Measurements from ENCODE around the gene MTG2. TPM values are rescaled to one million over a fixed set of nuclear protein-coding genes. Genes with fewer than 3 reads are reported as not detected.

MTG2 gene
- total RNA-seq, 1 donor from 2014 or later: 38.0 TPM

DNA sequence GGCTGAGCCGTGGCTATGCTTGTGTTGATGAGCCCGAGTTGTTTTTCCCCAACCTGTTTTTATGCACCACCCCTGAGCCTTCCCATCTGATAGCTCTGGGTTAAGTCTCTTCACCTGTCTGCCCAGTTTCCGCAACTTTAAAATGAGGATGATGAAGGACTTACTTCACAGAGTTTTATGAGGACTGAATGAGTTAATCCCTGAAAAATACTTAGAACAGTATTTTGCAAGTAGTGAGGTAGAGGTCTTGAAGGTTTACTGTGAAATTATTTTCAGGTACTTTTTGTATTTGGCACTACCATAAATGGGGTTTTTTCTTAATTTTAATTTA lies 3.2 kb downstream of the MTG2 start:
- no peak for DNase-seq (ENCODE audit: low spot score)

DNA sequence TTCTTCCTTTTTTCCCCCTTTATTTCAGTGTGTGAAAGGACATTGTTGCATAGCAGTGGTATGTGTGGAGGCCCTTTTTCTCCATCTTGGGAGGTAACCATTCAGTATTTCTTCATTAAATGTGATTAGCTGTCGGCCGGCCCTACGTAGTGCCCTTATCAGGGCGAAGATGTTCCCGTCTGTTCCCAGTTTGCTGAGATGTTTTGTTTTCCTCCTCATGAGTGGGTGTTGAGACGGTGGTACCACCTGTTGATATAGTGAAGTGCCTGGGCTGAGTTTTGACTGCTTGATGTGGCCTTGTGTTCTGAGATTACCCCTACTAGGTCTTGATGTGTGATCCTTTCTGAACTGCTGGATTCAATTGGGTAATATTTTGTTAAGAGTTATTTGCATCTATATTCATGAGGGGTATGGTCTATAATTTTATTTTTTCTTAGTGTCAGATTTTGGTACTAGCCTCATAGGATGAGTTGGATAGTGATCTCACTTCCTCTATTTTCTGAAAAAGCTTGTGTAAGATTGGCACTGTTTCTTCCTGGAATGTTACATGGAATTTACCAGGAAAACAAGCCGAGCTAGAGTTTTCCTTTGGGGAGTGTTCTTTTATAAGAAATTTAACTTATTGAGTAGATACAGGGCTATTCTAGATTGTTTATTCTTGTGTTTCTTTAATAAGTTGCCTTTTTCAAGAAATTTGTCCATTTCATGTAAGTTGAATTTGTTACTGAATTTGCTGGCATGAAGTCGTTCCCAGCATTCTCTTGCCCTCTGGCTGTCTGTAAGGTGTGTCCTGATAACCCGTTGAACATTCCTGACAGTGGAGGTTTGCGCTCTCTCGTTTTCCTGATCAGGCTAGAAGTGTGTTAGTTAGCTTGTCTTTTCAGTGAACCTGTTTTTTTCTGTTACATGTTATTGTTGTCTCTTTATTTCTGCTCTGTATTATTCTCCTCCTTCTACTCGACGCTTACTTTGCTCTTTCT lies 4.3 kb downstream of the MTG2 start:
- no peak for DNase-seq (ENCODE audit: low spot score)

GRCh38 chr20:62190639-62191411 lies 8.0 kb downstream of the MTG2 start:
- DNase-seq (ENCODE audit: low spot score): no peak

DNA sequence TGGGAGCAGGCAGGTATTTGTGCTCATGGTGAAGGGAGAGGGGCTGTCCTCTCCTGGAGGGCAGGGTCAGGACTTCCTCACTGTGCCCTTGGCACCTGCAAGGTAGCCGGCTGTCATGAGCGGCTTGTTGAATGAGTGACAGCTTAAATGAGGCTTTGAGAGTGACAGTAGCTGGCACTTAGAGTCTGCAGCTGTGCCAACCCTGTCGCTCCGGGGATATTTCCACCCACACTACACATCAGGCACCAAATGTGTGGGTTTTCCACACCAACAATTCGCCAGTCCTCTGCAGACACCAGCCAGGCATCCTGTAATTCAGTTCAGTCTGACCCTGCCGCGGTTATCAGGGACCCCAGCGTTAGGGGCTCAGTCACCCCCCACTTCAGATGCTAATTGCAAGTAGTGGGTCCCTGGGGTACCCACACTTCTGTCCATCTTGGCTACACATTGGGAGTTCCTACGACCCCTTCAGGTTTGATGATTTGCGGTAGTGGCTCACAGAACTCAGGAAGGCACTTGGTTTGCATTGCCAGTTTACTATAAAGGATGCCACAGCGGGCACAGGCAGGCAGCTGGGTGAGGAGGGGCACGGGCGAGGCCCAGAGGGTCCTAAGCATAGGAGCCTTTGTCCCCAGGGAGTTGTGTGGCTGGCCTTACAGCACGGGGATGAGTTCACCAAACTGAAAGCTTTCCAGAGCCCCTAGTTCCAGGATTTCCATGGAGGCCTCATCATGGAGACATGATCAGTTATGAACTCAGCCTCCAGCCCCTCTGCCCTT lies 9.1 kb downstream of the MTG2 start:
- no peak for DNase-seq (ENCODE audit: low spot score)

- DNase-seq (ENCODE audit: low spot score): no peak
Observed at GRCh38 chr20:62192635-62193034, 9.8 kb downstream of the MTG2 start.

DNA sequence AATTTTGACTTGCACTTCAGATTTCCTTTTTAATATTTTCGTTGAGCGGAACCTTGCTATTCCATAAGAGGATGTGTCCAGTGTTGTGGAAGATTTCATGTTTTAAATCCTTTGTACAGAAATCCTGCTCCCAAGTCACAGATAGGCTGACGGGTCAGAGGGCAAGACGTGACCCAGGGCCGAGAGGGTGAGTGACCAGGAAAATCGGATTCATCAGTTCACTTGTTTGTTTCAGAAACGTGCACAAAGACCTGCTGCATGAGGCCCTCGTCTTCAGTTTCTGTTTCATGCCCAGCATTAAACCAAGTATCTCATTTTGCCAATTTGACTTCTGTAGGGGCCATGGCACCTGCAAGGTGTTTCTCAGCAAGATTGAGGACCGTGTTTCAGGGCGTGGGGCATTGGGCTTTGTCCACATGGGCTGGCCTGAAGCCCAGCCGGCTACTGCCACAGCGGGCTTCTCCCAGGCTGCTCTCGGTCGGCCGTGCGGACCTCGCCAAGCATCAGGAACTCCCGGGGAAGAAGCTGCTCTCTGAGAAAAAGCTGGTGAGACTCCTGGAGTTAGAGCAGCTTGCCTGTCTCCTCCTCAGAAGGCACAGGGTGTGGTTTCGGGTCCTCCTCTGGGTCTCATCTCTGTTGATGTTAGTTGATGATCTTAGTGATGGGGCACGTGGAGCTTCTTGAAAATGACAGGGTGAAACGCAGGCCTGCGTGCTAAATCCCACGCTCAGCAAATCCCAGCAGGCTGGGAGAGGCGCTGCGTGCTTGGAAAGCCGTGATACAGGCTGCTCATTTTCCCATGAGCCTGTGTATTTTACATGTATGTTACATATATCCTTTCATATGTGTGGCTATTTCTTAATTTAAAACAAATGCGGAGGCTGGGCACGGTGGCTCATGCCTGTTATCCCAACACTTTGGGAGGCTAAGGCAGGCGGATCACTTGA lies 10.5 kb downstream of the MTG2 start:
- no peak for DNase-seq (ENCODE audit: low spot score)

DNA sequence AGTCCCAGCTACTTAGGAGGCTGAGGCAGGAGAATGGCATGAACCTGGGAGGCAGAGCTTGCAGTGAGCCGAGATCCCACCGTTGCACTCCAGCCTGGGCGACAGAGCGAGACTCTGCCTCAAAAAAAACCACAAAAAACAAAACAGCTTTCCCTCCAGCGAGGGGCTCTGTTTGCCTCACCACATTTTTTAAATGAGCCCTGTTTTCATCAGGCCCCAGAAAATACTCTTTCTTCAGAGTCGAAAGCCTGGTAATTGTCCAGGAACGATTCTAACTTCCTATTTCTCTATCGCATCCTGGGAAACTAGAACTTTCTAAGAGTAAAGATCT lies 12.2 kb downstream of the MTG2 start:
- DNase-seq (ENCODE audit: low spot score): no peak

- DNase-seq (ENCODE audit: low spot score): no peak
Observed at GRCh38 chr20:62195736-62196135, 12.9 kb downstream of the MTG2 start.

GRCh38 chr20:62196286-62196685 lies 13.5 kb downstream of the MTG2 start:
- no peak for DNase-seq (ENCODE audit: low spot score)

DNA sequence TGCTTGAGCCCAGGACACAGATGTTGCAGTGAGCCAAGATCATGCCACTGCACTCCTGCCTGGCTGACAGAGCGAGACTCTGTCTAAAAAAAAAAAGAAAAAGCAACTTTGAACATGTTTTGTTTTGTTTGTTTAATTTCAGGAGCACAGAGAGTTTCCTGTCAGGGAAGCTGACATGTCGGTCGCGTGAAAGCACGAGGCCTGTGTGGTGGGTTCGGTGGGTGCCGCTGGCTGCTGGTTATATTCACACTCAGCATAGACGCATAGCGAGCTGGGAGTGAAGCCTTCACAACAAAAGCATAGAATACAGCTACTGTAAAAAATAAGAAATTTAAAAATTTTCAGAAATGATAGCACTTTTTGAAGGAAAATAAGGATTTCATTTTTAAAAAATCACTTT lies 14.5 kb downstream of the MTG2 start:
- DNase-seq (ENCODE audit: low spot score): no peak

GRCh38 chr20:62197801-62198200 lies 15.0 kb downstream of the MTG2 start:
- no peak for DNase-seq (ENCODE audit: low spot score)

- no peak for DNase-seq (ENCODE audit: low spot score)
Observed at GRCh38 chr20:62198496-62198895, 15.7 kb downstream of the MTG2 start.

- DNase-seq (ENCODE audit: low spot score): no peak
Observed at GRCh38 chr20:62198931-62199330, 16.1 kb downstream of the MTG2 start.

DNA sequence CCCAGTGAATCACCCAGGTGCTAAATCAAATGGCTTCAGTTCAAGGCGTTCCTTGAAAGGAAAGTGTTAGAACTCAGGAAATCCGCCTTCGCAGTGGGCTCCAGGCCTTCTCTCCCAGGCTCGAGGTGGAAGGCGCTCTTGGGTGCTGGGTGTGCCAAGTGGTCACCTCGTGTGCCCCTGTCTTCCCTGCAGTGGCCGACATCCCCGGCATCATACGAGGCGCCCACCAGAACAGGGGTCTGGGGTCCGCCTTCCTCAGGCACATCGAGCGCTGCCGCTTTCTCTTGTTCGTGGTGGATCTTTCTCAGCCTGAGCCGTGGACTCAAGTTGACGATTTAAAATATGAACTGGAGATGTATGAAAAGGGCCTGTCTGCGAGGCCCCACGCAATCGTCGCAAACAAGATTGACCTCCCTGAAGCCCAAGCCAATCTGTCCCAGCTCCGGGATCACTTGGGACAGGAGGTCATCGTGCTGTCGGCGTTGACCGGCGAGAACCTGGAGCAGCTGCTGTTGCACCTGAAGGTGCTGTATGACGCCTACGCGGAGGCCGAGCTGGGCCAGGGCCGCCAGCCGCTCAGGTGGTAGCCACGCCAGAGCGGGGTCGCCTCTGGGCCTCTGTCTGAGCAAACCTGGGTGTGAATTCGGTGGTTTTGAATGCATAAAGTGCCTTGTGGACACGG lies 17.8 kb downstream of the MTG2 start:
- no peak for DNase-seq (ENCODE audit: low spot score)

DNA sequence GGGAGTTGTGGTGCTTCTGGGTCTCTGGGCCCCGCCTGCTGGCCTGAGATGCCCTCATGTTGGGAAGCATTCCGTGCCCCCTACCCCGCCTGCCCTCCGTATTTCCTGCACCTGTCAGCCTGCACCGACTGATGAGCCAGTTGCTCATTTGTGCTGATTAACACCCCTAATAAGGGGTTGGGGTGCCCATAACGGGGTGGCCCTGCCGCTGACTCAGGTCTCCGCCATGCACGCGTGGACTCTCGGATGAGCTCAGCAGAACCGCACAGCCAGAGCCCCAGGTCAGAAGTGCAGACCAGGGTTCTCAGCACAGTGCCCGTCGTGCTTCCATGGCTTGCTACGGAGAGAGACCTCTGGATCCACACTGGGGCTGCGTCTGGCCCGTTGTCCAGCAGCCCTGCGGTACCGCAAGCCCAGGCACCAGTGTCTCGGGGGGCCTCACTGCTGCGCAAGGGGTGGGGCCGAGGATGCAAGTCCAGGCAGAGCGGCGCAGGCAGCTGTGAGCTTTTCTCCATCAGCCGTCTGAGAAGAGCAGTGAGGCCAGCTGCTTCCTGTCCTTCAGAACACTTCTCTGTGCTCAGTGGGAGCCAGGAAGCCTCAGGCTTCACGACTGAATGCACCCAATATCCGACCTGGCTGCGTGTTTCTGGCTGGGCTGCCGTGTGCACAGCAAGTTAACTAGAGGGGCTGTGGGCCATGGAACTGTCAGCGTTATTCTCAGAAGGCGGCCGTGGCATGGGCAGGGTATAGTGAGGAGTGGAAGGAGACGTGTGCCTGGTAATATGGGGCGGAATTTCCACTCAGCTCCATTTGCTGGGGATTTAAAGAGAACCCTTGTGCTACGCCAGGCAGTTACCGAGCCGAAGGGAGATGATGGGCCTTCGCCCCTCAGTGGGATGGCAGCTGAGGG lies 18.6 kb downstream of the MTG2 start:
- DNase-seq (ENCODE audit: low spot score): no peak

GRCh38 chr20:62202083-62202395 lies 19.2 kb downstream of the MTG2 start:
- DNase-seq (ENCODE audit: low spot score): no peak

GRCh38 chr20:62202676-62203377 lies 20.0 kb downstream of the MTG2 start:
- DNase-seq (ENCODE audit: low spot score): no peak

DNA sequence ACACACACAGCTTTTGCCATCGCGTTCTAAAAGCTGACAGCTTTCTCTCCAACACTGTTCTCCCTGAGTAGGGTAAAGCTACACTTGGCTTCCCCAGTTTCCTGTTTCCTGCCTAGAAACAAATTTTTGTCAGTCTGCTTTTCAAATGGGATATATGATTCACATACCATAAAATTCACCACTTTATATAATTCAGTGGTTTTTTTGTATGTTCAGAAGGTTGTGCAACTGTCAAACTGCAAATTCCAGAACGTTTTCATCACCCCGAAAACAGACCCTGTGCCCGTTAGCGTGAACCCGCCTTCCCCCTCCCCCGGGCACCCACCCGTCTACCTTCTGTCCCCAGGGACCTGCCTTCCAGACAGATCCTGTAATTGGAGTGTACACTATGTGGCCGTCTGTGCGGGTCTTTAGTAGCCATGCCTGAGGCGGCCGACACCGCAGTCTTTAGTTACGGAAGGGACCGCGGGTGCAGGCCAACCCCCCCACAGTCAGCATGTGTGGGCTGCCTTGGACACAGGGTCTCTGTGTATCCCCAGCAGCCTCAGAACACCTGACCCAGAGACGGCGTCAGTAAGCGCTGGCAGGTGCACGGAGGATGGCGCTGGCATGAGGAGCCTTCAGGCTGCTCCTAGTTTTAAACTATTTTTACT lies 20.7 kb downstream of the MTG2 start:
- DNase-seq (ENCODE audit: low spot score): no peak

Data from mucosa of gallbladder (tissue), 1 donor.